T-helper 1 cell treated with Interleukin-12 subunit alpha and Interleukin-12 subunit beta and Interleukin-4 antibody, amounts not matched to agents 30 ng/mL and 1 ng/mL, for 36 hours (primary cell): Measurements from ENCODE around the gene GNAQ. TPM values are rescaled to one million over a fixed set of nuclear protein-coding genes. Genes with fewer than 3 reads are reported as not detected.

Source experiments
- intact Hi-C: fragments of 100-400 bp; cut with micrococcal nuclease; formaldehyde crosslinking; loops from one replicate; pipeline ENCODE4 v1.15.1; 2024
- total RNA-seq: library from RNA; stranded (reverse); gene quantifications from 2 replicates; pipeline ENCODE4 v1.2.3, GENCODE V29; 2022

GNAQ gene
- total RNA-seq, 1 donor from 2014 or later, result 37.6 TPM

DNA sequence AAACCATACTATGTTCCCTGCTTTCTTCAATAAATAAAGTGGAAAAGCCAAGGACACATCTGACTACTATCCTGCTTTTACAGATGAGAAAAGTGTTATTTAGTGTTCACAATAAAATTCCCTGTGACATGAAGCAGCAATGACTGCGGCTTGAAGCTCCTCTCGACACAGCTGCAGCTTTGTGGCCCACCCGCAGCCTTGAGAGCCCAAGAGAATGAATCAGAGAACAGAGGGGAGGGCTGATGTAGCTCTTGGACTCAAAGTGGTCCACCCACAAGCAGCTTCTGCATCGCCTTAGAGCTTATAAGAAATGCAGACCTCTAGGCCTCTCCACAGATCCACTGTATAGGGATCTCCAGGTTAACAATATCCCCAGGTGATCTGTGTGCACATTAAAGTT lies 202.2 kb downstream of the GNAQ start:
- intact Hi-C loops, result no loop called here

DNA sequence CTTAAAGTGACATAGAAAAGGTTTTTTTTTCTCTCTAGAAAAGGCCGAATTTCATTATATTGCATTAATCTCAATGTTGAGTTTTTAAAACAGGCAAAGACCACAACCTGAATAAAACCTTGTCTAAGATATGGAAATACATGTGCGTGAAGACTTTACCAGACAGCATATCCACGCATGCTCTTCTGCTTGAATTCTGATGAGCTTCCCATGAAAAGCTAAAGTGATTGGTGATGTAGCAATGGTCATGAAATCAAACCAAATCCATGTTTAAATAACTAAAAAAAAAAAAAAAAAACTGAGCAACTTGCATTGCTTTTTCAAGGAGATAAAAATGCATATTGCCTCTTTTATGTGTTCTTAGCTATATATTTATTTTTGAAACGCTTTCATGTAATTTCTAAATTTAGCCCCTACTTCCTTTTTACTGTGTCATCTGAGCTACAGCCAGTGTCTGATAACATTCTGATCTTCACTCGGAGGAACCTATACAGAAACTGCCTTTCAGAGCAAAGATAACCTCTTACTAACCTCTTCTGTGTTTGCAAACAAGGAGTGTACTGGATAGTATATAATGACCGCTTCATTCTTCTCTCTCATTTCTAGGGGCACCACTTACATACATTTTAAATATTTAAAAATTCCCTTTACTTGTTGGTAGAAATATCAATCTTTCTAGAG lies 204.4 kb downstream of the GNAQ start:
- intact Hi-C loops, result no loop called here

DNA sequence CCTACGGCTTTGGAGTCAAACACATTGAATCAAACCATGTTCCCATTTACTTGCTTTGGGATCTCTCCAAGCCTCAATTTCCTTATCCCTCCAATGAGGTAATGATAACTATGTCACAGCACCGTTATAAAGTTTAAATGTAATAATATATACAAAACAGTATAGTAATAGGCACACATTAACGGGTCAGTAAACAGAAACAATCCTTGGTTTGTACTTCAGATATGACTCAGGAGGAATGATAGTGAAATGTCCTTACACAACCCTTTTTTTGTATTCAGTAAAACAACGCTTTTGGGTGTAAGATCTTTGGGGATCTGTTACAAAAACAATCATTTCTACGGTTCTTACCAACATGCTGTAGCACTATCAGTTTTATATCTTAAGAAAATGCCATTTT lies 205.0 kb downstream of the GNAQ start:
- intact Hi-C loops, result no loop called here

DNA sequence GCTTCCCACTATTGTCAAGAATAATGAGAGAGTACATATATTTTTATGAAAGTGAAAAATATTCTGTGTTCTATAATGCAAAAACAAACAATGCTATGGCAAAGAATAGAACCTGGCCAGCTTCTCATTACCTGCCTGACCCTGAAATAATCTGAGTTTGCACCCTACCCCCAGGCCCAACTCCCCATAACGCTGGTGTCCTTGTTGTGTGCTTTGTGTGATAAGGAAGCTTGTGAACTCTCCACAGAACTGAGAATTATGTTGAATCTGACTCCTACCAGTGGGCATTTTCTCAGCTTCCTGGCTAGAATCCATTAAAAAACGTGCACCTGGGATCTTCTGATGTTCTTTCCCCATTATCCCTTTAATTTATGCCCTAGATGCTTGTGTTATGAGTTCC lies 205.5 kb downstream of the GNAQ start:
- intact Hi-C loops, result no loop called here

DNA sequence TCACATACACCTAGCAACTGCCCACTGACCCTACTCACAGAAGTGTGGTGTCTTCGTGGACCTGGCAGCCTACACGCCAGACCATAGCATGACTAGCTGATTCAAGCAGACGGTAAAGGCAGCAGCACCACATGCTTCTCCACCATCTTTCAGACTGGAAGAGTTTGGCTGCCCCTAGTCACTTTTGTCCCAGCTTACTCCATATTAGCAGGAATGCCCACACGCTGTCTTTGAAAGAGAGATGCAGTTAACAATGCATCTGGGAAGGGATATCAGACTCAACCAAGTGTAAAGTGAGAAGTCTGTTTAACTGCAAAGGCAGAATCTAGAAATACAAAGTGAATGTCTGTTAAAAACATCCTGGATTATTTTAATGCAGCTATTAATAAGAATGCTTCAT lies 206.2 kb downstream of the GNAQ start:
- intact Hi-C loops, result no loop called here

DNA sequence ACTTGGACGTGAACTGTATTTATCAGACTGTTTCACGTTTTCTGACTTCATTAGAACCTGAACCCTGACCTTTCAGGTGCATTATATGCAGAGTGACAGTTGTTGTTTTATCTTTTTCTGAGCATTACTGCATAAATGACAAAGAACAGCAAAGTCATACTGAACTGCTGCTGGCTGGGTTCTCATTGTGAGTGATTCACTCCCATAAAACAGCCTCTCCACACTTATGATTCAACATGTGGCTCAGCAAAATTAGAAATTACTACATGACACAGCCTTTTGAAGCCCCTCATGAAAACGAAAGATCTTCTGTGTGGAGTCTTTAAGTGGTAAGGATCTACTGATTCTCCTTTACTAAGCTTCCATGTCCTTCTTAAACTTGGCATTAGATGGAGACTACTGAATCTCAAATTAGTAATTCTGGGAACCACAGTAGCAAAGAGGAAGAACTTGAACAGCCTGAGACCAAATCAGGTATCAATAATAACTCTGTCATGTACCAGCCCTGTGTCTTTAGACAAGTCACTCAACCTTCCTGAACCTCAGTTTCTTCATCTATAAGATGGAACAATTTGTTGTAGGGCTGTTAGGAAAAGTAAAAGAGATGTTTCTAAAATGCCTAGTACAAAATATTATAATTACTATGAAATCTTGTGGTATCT lies 211.2 kb downstream of the GNAQ start:
- intact Hi-C loops, result no loop called here

DNA sequence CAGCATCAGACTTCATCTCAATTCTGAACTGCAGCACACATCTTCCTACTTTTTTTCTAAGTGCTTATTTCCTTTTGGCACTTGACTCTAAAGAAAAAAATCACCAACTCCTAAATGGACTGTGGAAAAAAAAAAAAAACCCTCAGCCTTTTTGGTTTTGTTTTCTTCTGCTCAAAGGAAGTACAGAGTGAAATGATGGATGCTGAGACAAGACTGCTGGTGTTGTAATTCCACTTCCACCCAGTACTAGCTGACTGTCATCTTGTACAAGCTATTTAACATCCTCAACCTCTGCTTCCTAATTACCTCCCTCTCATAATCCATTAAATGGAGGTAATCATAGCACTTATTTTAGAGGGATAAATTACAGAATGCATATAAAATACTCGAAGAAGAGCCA lies 212.0 kb downstream of the GNAQ start:
- intact Hi-C loops, result loop anchor here (5.0 to 10.0 kb wide), 2 partner anchors 98 to 645 kb away; partner anchors contain the start of gene VPS13A

DNA sequence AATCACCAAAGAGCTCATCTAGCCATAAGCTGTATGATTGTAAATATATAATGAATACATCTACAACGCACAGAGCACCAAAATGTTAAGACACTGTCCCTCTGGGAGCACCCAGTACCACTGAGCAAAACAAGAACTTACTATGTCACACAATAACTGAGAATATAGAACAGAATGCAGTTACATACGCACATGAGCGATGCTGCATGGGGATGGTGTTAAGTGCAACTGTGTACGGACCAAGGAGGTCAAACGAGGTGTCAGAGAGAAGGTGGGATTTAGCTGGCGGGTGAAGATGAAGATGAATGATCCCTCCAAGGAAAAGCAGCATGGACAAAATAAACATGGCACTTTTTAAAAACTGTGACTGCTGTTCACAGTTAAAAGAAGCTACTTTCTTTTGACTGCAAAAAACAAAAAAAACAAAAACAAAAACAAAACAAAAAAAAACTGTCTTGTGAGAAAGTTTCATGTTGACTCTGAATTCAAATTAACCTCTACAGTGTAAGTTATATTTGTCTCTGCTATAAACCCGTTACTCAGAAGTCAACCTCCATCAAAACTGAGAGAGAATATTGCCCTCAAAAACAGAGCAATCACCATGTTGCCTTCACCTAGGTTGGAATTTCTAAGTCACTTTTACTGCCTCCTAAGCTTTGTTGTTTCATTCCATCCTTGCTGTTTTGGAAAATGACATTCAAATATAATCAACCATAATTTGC lies 213.9 kb downstream of the GNAQ start:
- intact Hi-C loops, result loop anchor here (5.0 to 10.0 kb wide), 2 partner anchors 100 to 643 kb away; partner anchors contain the start of gene VPS13A

DNA sequence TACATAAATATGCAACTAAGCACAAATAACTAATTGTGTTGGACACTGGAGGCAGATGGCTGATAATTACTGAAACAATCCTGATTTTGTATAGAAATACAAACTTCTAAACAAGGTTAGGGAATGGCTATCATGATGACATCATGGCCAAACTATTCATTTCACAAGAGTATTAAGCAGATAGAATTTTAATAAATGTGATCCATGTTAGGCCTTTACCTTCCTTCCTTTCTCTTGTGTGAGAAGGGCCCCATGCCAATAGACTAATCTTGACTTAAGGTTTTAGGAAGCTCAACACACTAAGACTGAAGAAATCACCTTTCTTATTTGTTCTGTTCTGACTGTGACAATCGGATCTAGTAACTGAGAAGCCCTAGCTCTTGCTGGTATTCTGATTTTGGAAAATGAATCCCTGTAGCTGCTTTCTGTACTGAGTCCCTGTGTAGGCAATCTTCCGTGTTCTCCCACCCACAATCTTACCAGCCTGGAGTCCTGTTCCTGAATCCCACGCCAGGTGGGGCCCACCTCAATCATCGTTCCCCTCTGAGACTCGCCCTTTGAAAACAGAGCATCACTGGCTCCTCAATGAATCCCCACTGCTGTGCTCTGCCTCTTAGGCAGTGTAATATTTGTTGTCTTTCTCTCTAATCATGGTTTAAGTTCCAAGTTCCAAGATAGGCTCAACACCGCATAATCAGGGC lies 214.8 kb downstream of the GNAQ start:
- intact Hi-C loops, result loop anchor here (5.0 to 10.0 kb wide), 2 partner anchors 101 to 642 kb away; partner anchors contain the start of gene VPS13A

DNA sequence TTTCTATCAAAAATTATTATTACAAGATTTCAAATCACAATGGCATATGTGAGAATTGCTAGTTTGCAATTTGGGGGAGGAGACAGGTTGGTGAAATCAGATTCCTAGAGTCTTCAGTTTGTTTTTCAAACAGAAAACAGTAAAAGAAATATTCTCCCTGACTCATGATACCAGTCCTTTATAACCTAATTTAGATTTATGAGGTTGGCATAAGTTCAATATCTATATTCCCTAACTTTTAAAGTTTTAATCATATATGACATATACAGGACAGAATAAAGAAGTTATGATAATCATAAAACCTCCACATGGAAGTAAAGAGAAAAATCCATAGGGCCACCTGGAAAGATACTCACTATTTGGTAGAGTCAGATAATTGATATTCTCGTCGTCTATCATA lies 216.4 kb downstream of the GNAQ start:
- intact Hi-C loops, result loop anchor here (5.0 to 10.0 kb wide), 2 partner anchors 102 to 640 kb away; partner anchors contain the start of gene VPS13A

DNA sequence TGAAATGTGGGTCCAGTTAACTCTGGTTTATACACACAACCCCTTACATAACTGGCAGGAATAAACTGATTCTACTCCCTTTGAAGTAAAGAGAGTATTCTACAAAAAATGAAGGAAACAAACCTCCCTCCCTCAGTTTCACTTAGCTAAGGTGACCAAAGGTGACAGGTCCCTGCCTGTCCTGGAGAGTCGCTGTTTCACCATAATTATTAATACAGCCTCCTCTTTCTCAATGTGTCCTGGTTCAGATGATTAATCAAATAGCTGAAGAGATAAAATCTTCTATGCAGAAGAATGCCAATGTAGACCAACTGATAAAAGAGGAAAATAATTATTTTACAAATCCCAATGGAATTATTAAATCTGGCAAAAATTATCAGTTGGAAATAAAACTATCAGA lies 219.8 kb downstream of the GNAQ start:
- intact Hi-C loops, result loop anchor here (10.0 kb wide), 1 partner anchor 637 kb away; the partner anchor contains the start of gene VPS13A

DNA sequence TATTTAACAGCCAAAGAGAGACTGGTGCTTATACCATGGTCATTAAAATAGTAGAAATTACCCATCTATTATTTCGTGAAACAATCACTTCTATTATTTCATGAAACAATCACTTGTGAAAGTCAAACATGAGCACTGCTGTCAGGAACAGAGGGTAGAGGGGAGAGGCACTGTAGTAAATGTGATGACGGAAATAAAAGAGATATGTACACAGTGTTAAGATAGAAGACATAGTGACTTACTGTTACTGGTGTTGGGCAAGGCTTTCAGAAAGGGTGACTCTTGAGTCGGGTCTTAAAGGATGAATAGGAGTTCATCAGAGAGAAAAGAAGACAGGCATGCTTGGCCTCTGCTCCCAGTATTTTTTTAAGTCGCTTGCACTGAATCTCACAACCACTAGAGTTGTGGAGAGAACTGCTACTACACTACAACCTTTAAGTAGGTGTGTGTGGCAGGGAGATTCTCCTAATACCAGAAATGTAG lies 220.9 kb downstream of the GNAQ start:
- intact Hi-C loops, result loop anchor here (10.0 kb wide), 1 partner anchor 636 kb away; the partner anchor contains the start of gene VPS13A

DNA sequence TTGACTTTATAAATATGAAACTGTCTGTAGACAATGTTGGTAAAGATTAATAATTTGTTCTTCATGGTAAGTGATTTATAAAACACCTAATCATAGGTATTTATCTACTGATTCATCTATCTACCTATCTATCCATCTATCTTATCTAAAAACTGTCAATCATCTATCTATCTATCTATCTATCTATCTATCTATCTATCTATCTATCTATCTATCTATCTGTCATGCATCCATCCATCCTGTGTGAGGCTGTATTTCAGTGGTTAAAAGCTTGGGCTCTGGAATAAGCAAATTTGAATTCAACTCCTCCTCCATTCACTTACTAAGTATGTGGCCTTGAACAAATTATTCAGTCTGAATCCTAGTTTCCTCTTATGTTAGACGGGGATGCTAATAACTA lies 221.6 kb downstream of the GNAQ start:
- intact Hi-C loops, result loop anchor here (10.0 kb wide), 1 partner anchor 635 kb away; the partner anchor contains the start of gene VPS13A

DNA sequence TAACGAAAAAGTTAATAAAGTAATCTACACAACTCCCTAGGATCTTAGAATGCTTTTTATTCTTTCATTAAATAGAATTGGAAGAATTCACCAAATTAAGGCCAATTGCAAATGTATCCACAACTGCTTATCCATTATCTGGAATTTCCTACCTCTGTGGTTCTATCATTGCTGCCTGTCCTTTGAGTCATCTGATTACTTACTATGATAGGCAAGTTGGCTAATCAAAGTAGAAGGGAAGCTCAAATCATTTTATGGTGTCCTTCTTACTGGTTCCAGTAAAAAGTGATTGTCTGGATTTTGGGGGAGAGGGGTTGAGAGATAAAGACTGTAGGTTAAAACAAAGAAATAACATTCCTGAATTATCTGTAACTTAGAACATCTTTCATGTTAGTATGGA lies 222.1 kb downstream of the GNAQ start:
- intact Hi-C loops, result no loop called here

DNA sequence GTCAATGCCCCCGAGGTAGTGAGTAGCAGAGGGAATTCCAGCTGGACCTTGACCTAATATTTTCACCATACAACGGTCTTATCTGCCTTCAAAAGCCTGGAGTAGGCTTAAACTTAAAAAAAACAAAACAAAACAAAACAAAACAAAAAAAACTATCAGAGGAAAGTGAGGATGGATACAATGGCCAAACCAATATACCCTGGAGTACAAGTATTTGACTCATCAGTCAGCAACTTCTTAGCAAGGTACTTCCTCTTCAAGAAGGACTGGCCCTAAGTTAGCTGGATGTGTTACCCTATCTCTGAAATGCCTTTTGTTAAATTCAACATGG lies 222.9 kb downstream of the GNAQ start:
- intact Hi-C loops, result no loop called here

DNA sequence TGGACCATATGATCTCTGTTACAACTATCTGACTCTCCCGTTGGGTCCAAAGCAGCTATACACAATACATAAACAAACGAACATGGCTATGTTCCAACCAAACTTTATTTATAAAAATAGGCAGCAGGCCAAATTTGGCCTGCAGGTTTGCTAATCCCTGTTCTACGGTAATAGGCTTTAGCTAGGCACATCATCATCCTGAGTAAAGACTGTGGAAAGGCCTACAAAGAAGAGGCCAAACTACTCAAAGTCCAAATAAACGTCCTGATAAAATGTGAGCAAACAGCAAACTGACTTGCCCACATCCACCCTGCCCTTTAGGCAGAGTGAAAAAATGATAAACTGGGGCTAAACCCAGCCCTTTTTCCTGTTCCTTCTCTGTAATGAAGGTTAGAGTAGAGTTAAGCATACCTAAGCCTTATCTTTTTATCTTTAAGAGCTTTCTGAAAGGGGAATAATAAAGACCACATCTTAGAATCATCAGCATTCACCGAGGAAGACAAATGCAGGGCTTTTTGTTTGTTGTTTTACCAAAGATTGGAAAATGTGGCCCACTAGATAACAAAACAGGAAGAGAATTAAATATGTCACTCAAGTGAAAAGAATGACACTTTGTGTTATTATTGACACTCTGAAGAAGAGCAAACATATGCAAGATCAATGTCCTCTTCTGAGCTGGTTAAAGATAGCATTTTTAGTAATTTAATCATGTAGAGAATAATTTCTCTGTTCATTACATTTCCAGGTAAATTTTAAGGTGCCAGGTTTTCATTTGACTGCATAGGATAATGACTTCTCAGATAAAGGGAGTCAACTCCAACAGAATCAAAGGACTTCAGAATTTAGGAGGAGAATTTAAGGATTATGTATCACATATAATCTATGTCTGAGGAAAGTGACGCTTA lies 223.5 kb downstream of the GNAQ start:
- intact Hi-C loops, result no loop called here

DNA sequence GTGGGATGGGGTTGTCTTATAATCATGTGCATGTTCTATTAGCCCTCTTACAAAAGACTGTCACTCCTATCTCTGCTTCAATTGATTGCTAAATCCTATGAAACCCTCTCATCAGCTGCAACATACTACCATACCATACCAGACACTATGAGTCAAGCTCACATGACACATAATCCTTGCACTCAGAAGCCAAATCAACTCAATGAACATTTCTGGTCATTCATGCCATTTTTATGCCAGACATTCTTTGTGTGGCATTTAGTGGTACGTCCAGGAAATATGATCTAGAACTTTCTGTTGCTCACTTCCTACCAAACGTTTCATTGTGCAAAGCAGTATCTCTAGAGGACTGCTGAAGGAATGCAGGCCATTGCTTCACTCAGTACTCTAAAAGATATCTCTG lies 224.3 kb downstream of the GNAQ start:
- intact Hi-C loops, result no loop called here

DNA sequence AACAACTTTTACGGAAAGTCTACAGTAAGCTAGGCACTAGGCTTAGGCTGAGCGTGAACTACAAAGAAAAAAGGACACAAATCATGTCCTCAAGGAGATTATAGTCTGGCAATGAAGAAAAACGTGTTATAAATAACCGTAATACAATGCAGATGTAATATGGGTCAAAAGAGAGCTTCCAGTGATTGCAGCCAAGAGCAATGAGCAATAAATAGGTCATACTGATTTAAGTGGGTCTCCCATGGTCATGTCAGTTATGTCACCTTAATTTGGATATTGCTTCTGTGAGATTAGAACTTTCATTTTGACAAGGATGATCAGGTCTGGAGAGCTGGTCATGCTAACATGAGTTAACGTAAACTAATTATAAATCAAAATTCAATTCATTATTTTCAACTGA lies 224.9 kb downstream of the GNAQ start:
- intact Hi-C loops, result no loop called here

DNA sequence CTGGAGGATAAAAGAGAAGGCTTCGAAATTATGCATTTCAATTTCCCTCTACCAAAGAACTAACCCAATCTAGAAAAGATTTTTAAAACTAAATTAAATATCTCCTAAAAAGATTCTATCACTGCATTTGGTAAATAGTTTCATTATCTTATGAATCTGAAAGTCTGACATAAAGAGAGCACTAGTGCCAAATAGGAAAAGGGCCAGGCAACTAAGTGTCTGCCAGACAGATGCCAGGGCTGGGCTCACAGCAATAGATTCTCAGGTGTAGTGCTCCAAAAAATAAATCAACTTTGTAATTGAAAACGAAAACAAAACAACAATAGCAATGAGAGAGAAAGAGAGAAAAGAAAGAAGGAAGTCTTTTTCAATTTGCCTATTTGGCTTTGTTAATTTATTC lies 225.8 kb downstream of the GNAQ start:
- intact Hi-C loops, result no loop called here

DNA sequence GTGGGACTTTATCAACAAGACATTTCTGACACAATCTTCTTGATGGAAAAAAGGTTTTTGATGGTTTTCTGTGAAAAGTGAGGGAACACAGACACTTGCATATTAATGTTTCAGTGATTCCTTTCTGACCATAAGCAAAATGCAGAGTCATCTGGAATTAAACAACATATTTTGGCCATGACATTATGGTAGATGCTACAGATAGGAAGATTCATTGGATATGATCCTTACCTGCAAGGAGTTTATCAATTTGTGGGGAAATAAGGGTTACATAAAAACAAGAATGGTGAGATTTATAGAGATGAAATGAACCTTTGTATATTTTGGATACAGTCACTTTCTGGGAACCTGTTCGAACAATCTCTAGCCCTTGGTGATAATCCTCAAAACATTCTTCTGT lies 228.2 kb downstream of the GNAQ start:
- intact Hi-C loops, result no loop called here
